Rectal smooth muscle tissue (tissue), 1 donor: Measurements from ENCODE around the gene TSBP1.

ENCODE experiments used
- H3K27ac ChIP-seq: one replicate; pipeline ENCODE4 v1.7.0; 2013; ENCODE audit warnings: low read depth, low read length, inconsistent platforms
- H3K27me3 ChIP-seq: one replicate; pipeline ENCODE4 v1.7.0; 2013; ENCODE audit warnings: low read length; ENCODE audit not compliant: control insufficient read depth, insufficient read depth
- H3K36me3 ChIP-seq: one replicate; pipeline ENCODE4 v1.7.0; 2013; ENCODE audit warnings: low read length; ENCODE audit not compliant: control insufficient read depth, insufficient read depth
- H3K4me1 ChIP-seq: one replicate; pipeline ENCODE4 v1.7.0; 2013; ENCODE audit warnings: low read length; ENCODE audit not compliant: control insufficient read depth, insufficient read depth
- H3K4me3 ChIP-seq: one replicate; pipeline ENCODE4 v1.7.0; 2013; ENCODE audit warnings: low read length
- H3K9ac ChIP-seq: one replicate; pipeline ENCODE4 v1.7.0; 2013; ENCODE audit warnings: low read length

Gene TSBP1

DNA sequence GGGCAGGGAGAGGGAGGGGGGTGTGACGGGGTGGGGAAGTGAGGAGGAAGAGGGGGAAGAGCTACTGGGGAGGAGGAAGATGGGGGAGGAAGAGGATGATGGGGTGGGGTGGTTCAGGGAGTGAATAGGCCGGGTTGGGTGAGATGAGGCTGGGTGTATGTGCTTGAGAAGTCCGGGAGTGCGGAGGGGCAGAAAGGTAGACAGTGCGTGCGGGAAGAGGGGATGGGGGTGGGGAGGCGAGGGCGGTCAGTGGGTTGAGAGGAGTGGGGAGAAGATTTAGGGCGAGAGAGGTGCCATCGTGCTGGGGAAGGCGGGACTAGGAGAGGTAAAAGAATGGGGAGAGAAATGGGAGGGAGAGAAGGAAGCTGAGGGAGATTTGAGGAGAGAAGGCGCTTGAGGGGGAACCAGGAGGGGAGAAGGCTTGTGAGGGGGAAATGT is 116.9 kb downstream of the TSBP1 start:
- Histone ChIP-seq H3K27me3 (no peaks in the 10 kb centered on the region), H3K36me3 (no peaks in the 10 kb centered on the region), H3K27ac (peak overlapping the region; percentile 20), H3K4me1 (no peaks in the 10 kb centered on the region), H3K9ac (peak overlapping the region; percentile 17), H3K4me3 (peak overlapping the region; percentile 62)

DNA sequence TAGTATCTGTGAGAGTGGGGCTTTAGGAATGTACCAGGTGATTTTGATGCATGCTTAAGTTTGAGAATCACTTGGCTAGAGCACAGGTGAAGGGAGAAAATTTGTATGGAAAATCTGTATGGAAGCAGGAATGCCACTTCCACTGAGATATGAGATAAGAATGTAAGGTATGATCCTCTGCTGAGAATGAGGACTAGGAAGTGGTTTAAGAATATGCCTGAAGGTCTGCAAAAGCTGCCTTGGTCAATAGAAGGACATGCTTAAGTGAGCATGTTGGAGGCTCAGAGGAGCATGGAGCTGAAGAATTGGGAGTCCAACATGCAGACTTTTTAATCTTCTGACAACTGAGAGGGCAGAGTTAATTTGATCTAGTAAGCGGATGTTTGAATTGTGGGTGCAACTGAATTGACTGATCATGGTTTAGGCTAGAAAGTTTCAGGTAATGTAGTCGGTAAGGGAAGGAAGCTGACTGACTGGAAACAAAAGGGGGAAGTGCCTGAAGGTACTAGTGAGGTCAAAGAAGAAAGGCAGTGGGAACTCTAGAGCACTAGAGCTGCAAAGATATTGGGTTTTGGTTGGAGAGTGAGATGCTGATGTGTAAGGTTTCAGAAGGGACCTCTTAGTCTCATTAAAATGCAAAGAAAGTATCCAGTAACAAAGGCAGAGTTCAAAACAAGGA is 119.2 kb downstream of the TSBP1 start:
- Histone ChIP-seq H3K4me3 (no peak overlapping the region), H3K27ac (no peak overlapping the region), H3K9ac (no peak overlapping the region), H3K4me1 (no peaks in the 10 kb centered on the region), H3K27me3 (no peaks in the 10 kb centered on the region), H3K36me3 (no peaks in the 10 kb centered on the region)

DNA sequence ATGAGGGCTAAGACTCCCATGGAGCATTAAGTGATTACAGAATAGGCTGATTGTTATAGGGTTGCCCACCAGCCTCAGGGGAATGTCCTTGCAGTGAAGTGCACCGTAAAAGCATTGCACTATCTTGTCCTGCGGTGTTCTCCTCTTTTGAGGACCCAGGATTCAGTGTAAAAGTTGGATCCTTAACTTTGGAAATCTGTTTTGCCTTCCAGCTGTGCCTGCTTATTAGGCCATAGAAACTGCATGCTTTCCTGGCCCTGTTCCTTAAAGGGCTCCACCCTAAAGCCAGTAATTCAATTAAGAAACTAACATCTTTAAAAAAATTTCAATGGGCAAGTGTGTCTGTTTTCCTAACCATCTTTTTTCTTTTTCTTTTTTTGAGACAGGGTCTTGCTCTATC is 122.4 kb downstream of the TSBP1 start:
- no peaks in the 10 kb centered on the region for H3K27me3 ChIP-seq

DNA sequence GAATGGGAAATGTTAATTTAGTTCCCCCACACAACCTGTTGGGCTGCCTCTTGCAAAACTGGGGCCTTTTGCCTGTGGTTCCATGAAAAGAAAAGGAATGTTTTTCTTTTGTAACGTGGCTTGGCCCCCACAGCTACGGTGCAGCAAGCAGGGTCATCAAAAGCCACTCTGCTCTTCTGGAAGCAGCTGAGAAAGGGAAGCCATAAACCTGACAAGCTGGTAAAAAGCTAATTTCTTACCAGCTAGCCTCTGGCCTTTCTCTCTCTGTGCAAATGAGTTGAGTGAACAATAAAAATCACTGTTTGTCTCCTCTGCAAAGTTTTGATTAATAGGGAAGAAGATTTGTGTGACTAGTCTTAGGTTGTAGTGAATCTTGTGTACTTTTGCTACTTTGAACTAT is 124.3 kb downstream of the TSBP1 start:
- no peak overlapping the region for H3K4me3 ChIP-seq
- H3K27ac ChIP-seq, result no peak overlapping the region
- no peak overlapping the region for H3K9ac ChIP-seq
- H3K27me3 ChIP-seq, result no peaks in the 10 kb centered on the region
- no peaks in the 10 kb centered on the region for H3K36me3 ChIP-seq
- H3K4me1 ChIP-seq, result no peaks in the 10 kb centered on the region

More for the DNA sequence above, 122.4 kb downstream of the TSBP1 start:
- Histone ChIP-seq H3K4me1 (no peaks in the 10 kb centered on the region), H3K4me3 (no peak overlapping the region), H3K9ac (no peak overlapping the region), H3K27ac (no peak overlapping the region), H3K36me3 (no peaks in the 10 kb centered on the region)

DNA sequence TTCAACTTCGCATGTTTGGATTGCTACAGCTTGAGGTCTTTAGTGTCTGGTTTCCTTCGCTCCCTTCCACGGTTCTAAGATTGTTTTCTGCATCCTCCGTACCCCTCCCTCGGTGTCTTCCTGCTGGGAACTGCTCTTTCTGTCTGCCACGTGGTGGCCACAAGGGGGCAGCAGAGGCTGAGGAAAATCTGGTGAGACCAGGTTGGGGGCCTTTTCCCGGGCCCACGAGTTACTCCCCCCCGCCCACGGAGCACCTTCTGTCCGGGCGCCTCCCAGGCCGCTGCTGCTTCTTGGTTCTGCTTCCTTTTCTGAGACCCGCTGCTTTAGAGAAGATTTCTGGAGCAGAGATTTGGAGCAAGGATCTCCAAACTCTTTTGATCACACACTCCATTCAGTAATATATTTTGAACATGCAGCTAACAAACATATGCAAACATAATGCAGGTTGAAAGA is 126.7 kb downstream of the TSBP1 start:
- no peaks in the 10 kb centered on the region for H3K27me3 ChIP-seq
- H3K4me1 ChIP-seq, result no peaks in the 10 kb centered on the region
- no peak overlapping the region for H3K27ac ChIP-seq
- peak overlapping the region; percentile 7 for H3K4me3 ChIP-seq
- H3K9ac ChIP-seq, result no peak overlapping the region
- no peaks in the 10 kb centered on the region for H3K36me3 ChIP-seq

DNA sequence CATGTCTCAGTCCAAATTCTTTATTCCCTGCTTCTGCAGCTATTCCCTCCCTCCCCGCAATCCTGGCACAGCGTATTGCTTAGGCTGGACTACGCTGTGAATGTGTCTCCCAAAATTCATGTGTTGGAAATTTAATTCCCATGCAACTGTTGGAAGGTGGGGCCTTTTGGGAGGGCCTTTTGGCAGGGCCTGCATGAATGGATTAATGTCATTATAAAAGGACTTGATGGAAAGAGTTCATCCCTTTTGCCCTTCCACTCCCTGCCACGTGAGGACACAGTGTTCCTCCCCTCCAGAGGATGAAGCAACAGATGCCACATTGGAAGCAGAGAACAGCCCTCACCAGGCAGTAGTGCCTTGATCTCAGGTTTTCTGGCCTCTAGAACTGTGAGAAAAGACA is 127.4 kb downstream of the TSBP1 start:
- H3K27ac ChIP-seq, result no peak overlapping the region
- no peak overlapping the region for H3K4me3 ChIP-seq

More for the DNA sequence above, 127.4 kb downstream of the TSBP1 start:
- Histone ChIP-seq H3K9ac (no peak overlapping the region), H3K4me1 (no peaks in the 10 kb centered on the region), H3K36me3 (no peaks in the 10 kb centered on the region), H3K27me3 (no peaks in the 10 kb centered on the region)
